ENCODE measurements around the gene EPHB3. TPM values are rescaled to one million over a fixed set of nuclear protein-coding genes. Genes with fewer than 3 reads are reported as not detected.
"Not testable (repeated sequence)": the region's sequence is repeated elsewhere in the genome, so short reads cannot be mapped to it uniquely, and the experiment has no call there.

The EPHB3 gene
- total RNA-seq, 1 donor from 2014 or later: 13.4 TPM

DNA sequence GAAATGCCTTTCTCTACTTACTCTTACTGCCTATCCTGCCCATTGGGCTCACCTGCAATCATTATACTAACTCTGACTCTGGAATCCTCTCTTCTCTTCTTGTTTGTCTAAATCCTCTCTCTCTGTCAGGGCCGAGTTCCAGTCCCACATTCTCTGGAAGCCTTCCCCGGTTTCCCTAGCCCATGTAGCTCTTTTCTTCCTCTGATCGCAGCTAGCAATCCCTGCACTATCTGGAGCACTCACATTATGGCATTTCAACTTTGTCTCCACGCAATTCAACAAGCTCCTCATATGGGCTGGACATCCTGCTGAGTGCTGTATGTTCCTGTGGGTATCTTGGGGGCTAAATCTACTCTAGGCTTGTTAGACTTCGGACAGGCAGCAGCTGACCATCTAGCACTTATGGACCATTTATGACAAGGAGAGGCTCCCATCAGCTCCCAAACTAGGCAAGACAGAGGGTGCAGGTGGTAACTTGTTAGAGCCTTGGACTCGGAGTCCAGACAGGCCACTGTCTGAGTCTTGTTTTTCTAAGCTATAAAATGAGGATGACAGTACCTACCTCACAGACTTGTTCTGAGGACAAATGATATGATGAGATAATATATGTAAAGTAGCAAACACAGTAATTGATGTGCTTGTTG, 58.3 kb downstream of the EPHB3 start:
- no peak for DNase-seq (ENCODE audit: low read depth, low spot score)
- H3K9me3 Mint-ChIP-seq: no peaks in the 10 kb centered on the region
- no peak overlapping the region for H3K27ac Mint-ChIP-seq (ENCODE audit: unreplicated experiment)
- H3K36me3 Mint-ChIP-seq (ENCODE audit: low read depth): no peaks in the 10 kb centered on the region
- H3K27me3 Mint-ChIP-seq (ENCODE audit: low read depth): no peaks in the 10 kb centered on the region
- no peak overlapping the region for H3K4me3 Mint-ChIP-seq
- no peak for TF ChIP-seq CTCF (conservative IDR thresholded peaks at IDR 0.05)
- H3K4me1 Mint-ChIP-seq: peaks cover 40% of the 10 kb centered on the region

- TF ChIP-seq CTCF (conservative IDR thresholded peaks at IDR 0.05): no peak
- no peak for DNase-seq (ENCODE audit: low read depth, low spot score)
- Mint-ChIP-seq H3K36me3 (ENCODE audit: low read depth) (no peaks in the 10 kb centered on the region), H3K27me3 (ENCODE audit: low read depth) (no peaks in the 10 kb centered on the region), H3K27ac (ENCODE audit: unreplicated experiment) (no peak overlapping the region), H3K9me3 (no peaks in the 10 kb centered on the region), H3K4me1 (peaks cover 37% of the 10 kb centered on the region), H3K4me3 (no peak overlapping the region)
These were observed 59.0 kb downstream of the EPHB3 start for GRCh38 chr3:184620475-184621119.

DNA sequence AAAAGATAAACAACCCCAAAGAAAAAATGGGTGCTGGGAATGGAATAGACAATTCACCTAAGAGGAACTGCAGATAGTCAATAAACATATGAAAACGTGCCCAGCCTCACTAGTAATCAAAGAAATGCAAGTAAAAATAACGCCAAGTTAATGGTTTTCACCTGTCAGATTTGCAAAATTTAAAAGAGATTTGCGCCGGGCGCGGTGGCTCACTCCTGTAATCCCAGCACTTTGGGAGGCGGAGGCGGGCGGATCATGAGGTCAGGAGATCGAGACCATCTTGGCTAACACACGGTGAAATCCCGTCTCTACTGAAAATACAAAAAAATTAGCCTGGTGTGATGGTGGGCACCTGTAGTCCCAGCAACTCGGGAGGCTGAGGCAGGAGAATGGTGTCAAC, 60.6 kb downstream of the EPHB3 start:
- not testable (repeated sequence) for H3K27me3 Mint-ChIP-seq (ENCODE audit: low read depth); H3K36me3 Mint-ChIP-seq (ENCODE audit: low read depth); DNase-seq (ENCODE audit: low read depth, low spot score); H3K4me3 Mint-ChIP-seq; H3K27ac Mint-ChIP-seq (ENCODE audit: unreplicated experiment); H3K9me3 Mint-ChIP-seq
- H3K4me1 Mint-ChIP-seq: peaks cover 26% of the 10 kb centered on the region

GRCh38 chr3:184626923-184627322, 65.3 kb downstream of the EPHB3 start:
- Mint-ChIP-seq H3K4me1 (peaks cover 19% of the 10 kb centered on the region), H3K9me3 (no peaks in the 10 kb centered on the region), H3K4me3 (no peak overlapping the region), H3K27me3 (ENCODE audit: low read depth) (no peaks in the 10 kb centered on the region), H3K36me3 (ENCODE audit: low read depth) (no peaks in the 10 kb centered on the region), H3K27ac (ENCODE audit: unreplicated experiment) (no peak overlapping the region)
- TF ChIP-seq CTCF (conservative IDR thresholded peaks at IDR 0.05): no peak
- DNase-seq (ENCODE audit: low read depth, low spot score): no peak

DNA sequence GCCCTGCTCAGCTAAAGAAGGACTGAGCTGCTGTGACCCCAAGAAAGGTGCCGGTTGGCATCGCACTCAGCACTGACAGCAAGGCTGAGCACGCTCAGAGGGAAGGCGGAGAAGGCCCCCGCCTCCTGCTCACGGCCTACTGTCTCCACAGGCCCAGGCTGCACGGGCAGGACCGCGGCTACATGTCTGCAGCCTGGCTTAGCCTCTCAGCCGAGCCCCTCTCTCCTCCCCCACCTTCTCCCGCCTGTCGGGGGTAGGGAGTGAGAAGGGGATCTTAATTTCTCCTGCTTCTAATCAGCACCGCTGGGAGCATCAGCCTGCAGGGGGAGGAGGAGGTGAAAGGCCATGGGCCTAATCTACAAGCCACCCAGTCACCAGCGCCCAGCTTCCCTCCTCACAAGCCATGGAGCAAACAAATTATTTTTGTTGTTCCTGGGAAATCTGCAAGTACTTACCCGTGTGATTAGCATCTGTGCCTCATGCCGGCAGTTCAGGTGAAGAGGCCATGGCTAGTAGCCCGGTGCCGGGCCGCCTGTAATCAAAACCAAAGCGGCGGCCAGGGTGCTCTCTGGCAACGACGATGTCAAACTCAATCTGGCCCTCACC, 68.1 kb downstream of the EPHB3 start:
- DNase-seq (ENCODE audit: low read depth, low spot score): no peak
- Mint-ChIP-seq H3K27ac (ENCODE audit: unreplicated experiment) (no peak overlapping the region), H3K27me3 (ENCODE audit: low read depth) (no peaks in the 10 kb centered on the region), H3K9me3 (no peaks in the 10 kb centered on the region), H3K4me1 (peaks cover 42% of the 10 kb centered on the region), H3K4me3 (no peak overlapping the region), H3K36me3 (ENCODE audit: low read depth) (no peaks in the 10 kb centered on the region)
- no peak for TF ChIP-seq CTCF (conservative IDR thresholded peaks at IDR 0.05)

GRCh38 chr3:184630861-184631471, 69.4 kb downstream of the EPHB3 start:
- peaks cover 53% of the 10 kb centered on the region for H3K4me1 Mint-ChIP-seq

More at GRCh38 chr3:184630861-184631471, 69.4 kb downstream of the EPHB3 start:
- Mint-ChIP-seq H3K27me3 (ENCODE audit: low read depth) (no peaks in the 10 kb centered on the region), H3K36me3 (ENCODE audit: low read depth) (no peaks in the 10 kb centered on the region), H3K4me3 (no peak overlapping the region), H3K9me3 (no peaks in the 10 kb centered on the region), H3K27ac (ENCODE audit: unreplicated experiment) (no peak overlapping the region)
- TF ChIP-seq CTCF (conservative IDR thresholded peaks at IDR 0.05): no peak
- DNase-seq (ENCODE audit: low read depth, low spot score): no peak
